ENCODE data around the gene ABLIM1.

GRCh38 chr10:114481055-114481454, 177.0 kb downstream of the ABLIM1 start:
- TF ChIP-seq, protein P1, sequence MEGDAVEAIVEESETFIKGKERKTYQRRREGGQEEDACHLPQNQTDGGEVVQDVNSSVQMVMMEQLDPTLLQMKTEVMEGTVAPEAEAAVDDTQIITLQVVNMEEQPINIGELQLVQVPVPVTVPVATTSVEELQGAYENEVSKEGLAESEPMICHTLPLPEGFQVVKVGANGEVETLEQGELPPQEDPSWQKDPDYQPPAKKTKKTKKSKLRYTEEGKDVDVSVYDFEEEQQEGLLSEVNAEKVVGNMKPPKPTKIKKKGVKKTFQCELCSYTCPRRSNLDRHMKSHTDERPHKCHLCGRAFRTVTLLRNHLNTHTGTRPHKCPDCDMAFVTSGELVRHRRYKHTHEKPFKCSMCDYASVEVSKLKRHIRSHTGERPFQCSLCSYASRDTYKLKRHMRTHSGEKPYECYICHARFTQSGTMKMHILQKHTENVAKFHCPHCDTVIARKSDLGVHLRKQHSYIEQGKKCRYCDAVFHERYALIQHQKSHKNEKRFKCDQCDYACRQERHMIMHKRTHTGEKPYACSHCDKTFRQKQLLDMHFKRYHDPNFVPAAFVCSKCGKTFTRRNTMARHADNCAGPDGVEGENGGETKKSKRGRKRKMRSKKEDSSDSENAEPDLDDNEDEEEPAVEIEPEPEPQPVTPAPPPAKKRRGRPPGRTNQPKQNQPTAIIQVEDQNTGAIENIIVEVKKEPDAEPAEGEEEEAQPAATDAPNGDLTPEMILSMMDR (conservative IDR thresholded peaks at IDR 0.05; ENCODE audit: low read depth in 2 of 2), result no peak
- no peak for TF ChIP-seq CREB1 (CRISPR knock-in tag; IDR thresholded peaks at IDR 0.05; ENCODE audit: low read depth)
- TF ChIP-seq POLR2AphosphoS5 (IDR thresholded peaks at IDR 0.05; ENCODE audit: low read depth), result no peak
- TF ChIP-seq EZH2phosphoT487 (IDR thresholded peaks at IDR 0.05; ENCODE audit: unreplicated experiment), result no peak
- no peak for TF ChIP-seq EZH2 (IDR thresholded peaks at IDR 0.05; ENCODE audit: low read depth, unreplicated experiment)
- TF ChIP-seq REST (IDR thresholded peaks at IDR 0.05; ENCODE audit: unreplicated experiment), result no peak
- TF ChIP-seq ZNF114 (CRISPR knock-in tag; IDR thresholded peaks at IDR 0.05), result no peak
- no peak for TF ChIP-seq STAT1 (IDR thresholded peaks at IDR 0.05; ENCODE audit: unreplicated experiment)
- no peak for TF ChIP-seq NANOG (IDR thresholded peaks at IDR 0.05; ENCODE audit: borderline replicate concordance)
- TF ChIP-seq, protein P2, sequence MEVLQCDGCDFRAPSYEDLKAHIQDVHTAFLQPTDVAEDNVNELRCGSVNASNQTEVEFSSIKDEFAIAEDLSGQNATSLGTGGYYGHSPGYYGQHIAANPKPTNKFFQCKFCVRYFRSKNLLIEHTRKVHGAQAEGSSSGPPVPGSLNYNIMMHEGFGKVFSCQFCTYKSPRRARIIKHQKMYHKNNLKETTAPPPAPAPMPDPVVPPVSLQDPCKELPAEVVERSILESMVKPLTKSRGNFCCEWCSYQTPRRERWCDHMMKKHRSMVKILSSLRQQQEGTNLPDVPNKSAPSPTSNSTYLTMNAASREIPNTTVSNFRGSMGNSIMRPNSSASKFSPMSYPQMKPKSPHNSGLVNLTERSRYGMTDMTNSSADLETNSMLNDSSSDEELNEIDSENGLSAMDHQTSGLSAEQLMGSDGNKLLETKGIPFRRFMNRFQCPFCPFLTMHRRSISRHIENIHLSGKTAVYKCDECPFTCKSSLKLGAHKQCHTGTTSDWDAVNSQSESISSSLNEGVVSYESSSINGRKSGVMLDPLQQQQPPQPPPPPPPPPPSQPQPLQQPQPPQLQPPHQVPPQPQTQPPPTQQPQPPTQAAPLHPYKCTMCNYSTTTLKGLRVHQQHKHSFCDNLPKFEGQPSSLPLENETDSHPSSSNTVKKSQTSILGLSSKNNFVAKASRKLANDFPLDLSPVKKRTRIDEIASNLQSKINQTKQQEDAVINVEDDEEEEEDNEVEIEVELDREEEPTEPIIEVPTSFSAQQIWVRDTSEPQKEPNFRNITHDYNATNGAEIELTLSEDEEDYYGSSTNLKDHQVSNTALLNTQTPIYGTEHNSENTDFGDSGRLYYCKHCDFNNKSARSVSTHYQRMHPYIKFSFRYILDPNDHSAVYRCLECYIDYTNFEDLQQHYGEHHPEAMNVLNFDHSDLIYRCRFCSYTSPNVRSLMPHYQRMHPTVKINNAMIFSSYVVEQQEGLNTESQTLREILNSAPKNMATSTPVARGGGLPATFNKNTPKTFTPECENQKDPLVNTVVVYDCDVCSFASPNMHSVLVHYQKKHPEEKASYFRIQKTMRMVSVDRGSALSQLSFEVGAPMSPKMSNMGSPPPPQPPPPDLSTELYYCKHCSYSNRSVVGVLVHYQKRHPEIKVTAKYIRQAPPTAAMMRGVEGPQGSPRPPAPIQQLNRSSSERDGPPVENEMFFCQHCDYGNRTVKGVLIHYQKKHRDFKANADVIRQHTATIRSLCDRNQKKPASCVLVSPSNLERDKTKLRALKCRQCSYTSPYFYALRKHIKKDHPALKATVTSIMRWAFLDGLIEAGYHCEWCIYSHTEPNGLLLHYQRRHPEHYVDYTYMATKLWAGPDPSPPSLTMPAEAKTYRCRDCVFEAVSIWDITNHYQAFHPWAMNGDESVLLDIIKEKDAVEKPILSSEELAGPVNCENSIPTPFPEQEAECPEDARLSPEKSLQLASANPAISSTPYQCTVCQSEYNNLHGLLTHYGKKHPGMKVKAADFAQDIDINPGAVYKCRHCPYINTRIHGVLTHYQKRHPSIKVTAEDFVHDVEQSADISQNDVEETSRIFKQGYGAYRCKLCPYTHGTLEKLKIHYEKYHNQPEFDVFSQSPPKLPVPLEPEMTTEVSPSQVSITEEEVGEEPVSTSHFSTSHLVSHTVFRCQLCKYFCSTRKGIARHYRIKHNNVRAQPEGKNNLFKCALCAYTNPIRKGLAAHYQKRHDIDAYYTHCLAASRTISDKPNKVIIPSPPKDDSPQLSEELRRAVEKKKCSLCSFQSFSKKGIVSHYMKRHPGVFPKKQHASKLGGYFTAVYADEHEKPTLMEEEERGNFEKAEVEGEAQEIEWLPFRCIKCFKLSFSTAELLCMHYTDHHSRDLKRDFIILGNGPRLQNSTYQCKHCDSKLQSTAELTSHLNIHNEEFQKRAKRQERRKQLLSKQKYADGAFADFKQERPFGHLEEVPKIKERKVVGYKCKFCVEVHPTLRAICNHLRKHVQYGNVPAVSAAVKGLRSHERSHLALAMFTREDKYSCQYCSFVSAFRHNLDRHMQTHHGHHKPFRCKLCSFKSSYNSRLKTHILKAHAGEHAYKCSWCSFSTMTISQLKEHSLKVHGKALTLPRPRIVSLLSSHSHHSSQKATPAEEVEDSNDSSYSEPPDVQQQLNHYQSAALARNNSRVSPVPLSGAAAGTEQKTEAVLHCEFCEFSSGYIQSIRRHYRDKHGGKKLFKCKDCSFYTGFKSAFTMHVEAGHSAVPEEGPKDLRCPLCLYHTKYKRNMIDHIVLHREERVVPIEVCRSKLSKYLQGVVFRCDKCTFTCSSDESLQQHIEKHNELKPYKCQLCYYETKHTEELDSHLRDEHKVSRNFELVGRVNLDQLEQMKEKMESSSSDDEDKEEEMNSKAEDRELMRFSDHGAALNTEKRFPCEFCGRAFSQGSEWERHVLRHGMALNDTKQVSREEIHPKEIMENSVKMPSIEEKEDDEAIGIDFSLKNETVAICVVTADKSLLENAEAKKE (CRISPR knock-in tag; IDR thresholded peaks at IDR 0.05), result no peak
- no peak for TF ChIP-seq ZNF331 (CRISPR knock-in tag; IDR thresholded peaks at IDR 0.05; ENCODE audit: low read depth)
- TF ChIP-seq JUNB (IDR thresholded peaks at IDR 0.05; ENCODE audit: unreplicated experiment), result no peak
